Prostate gland (tissue), 2 donors: ENCODE measurements around the gene LINC00632.

Experiments
- CTCF ChIP-seq, 4 experiments: fragments of 200-600 bp in 2 of 4; fragments of 450-650 bp in 2 of 4; sonication (generic) in 2 of 4; IDR thresholded peaks; 1 replicate in 3 of 4; 2 replicates in 1 of 4; pipeline ENCODE4 v1.5.1; 2016 to 2019; ENCODE audit warnings: antibody characterized with exemption in 4 of 4, mild to moderate bottlenecking in 2 of 4, moderate library complexity in 2 of 4
- POLR2A ChIP-seq: fragments of 450-650 bp; IDR thresholded peaks from one replicate; pipeline ENCODE4 v1.6.1; 2016; ENCODE audit warnings: antibody characterized with exemption, mild to moderate bottlenecking

- no peak for TF ChIP-seq POLR2A
- no peak for TF ChIP-seq CTCF (IDR thresholded peaks at IDR 0.05)
These were observed 21.9 kb upstream of the LINC00632 start for GRCh38 chrX:140687706-140688105.
